Loucy (cell line): Measurements from ENCODE around the gene APOBEC3F.
"Not testable (repeated sequence)": the region's sequence is repeated elsewhere in the genome, so short reads cannot be mapped to it uniquely, and the experiment has no call there.

Experiments
- H2AFZ ChIP-seq: fragments of 200-600 bp; sonication (generic); 2 replicates; pipeline ENCODE4 v1.6.0; 2016; ENCODE audit warnings: antibody characterized with exemption, mild to moderate bottlenecking, low read length, moderate library complexity
- H3F3A ChIP-seq: fragments of 200-600 bp; 2 replicates; pipeline ENCODE4 v1.6.0; 2016; ENCODE audit warnings: antibody characterized with exemption, low read depth, mild to moderate bottlenecking
- H3K27me3 ChIP-seq: fragments of 200-600 bp; sonication (generic); 2 replicates; pipeline ENCODE4 v1.6.1; 2014; ENCODE audit warnings: low read length, mild to moderate bottlenecking; ENCODE audit not compliant: insufficient read depth, poor library complexity, severe bottlenecking
- H3K36me3 ChIP-seq: fragments of 200-600 bp; sonication (generic); 2 replicates; pipeline ENCODE4 v1.6.1; 2016; ENCODE audit warnings: low read length; ENCODE audit not compliant: insufficient read depth
- H3K4me1 ChIP-seq: fragments of 200-600 bp; sonication (generic); 2 replicates; pipeline ENCODE4 v1.5.1; 2014; ENCODE audit warnings: low read length, mild to moderate bottlenecking; ENCODE audit not compliant: insufficient read depth, poor library complexity, severe bottlenecking
- H3K4me2 ChIP-seq: fragments of 200-600 bp; sonication (generic); 2 replicates; pipeline ENCODE4 v1.6.0; 2014; ENCODE audit warnings: antibody characterized with exemption, low read length, low read depth, mild to moderate bottlenecking; ENCODE audit not compliant: poor library complexity, severe bottlenecking
- H3K4me3 ChIP-seq: fragments of 200-600 bp; sonication (generic); 2 replicates; pipeline ENCODE4 v1.5.1; 2014; ENCODE audit warnings: low read length, mild to moderate bottlenecking, mixed read lengths; ENCODE audit not compliant: poor library complexity, severe bottlenecking
- H3K79me2 ChIP-seq: fragments of 200-600 bp; sonication (generic); 2 replicates; pipeline ENCODE4 v1.6.1; 2014; ENCODE audit warnings: low read length; ENCODE audit not compliant: insufficient read depth
- H3K9ac ChIP-seq: fragments of 200-600 bp; sonication (generic); 2 replicates; pipeline ENCODE4 v1.6.0; 2014; ENCODE audit warnings: mild to moderate bottlenecking, low read depth, low read length, moderate library complexity; ENCODE audit not compliant: poor library complexity, severe bottlenecking
- H3K9me2 ChIP-seq: fragments of 200-600 bp; sonication (generic); replicated peaks from 2 replicates; pipeline ENCODE4 v1.6.1; 2016; ENCODE audit warnings: low read depth, low read length, mixed read lengths
- H3K9me3 ChIP-seq: fragments of 200-600 bp; sonication (generic); 2 replicates; pipeline ENCODE4 v1.6.1; 2014; ENCODE audit warnings: mild to moderate bottlenecking, antibody characterized with exemption, low read length, low read depth; ENCODE audit not compliant: insufficient read depth
- H4K20me1 ChIP-seq: fragments of 200-600 bp; sonication (generic); 2 replicates; pipeline ENCODE4 v1.6.0; 2014; ENCODE audit warnings: antibody characterized with exemption, low read length, mild to moderate bottlenecking; ENCODE audit not compliant: insufficient read depth, poor library complexity, severe bottlenecking
- EZH2phosphoT487 ChIP-seq: fragments of 200-600 bp; IDR thresholded peaks from 2 replicates; pipeline ENCODE4 v1.6.1; 2018; ENCODE audit warnings: antibody characterized with exemption, mild to moderate bottlenecking, moderate library complexity, borderline replicate concordance
- TF ChIP-seq, protein P1 (sequence below): fragments of 200-600 bp; sonication (generic); conservative IDR thresholded peaks from 2 replicates; pipeline ENCODE4 v1.5.1; 2014; ENCODE audit warnings: mild to moderate bottlenecking, antibody characterized with exemption, low read length

APOBEC3F gene

DNA sequence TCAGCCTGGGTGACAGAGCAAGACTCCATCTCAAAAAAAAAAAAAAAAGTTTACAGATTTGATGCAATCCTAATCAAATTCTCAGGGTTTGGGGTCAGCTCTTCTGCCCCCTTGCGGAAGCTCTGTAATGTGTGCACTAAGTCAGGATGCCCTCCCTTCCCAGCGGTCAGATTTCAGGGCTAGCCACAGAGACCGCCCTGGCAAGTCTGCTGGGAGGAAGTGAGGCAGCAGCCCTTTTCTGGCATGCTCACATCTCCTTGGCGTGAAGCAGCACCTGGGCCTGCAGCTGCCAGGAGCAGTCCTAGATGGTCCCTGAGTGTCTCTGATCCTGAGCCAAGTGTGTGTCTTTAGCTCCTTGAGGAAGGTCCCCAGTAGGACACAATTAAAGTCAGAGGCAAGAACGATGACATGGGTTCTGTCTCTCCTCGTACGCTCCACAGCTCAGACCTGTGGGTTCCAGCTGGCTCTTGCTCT lies 37.5 kb upstream of the APOBEC3F start:
- Histone ChIP-seq H3K36me3 (no peaks in the 10 kb centered on the region), H3K9me2 (no peaks in the 10 kb centered on the region), H3K27me3 (no peaks in the 10 kb centered on the region), H3K4me2 (peak overlapping the region; percentile 10), H2AFZ (peak overlapping the region; percentile 44; the same call in 1 of the 2 replicates), H3F3A (no peaks in the 10 kb centered on the region), H3K9ac (no peak overlapping the region), H3K4me3 (no peak overlapping the region), H3K4me1 (peaks cover 4% of the 10 kb centered on the region), H3K9me3 (no peaks in the 10 kb centered on the region), H3K79me2 (no peaks in the 10 kb centered on the region), H4K20me1 (no peaks in the 10 kb centered on the region)
- TF ChIP-seq, protein P1, sequence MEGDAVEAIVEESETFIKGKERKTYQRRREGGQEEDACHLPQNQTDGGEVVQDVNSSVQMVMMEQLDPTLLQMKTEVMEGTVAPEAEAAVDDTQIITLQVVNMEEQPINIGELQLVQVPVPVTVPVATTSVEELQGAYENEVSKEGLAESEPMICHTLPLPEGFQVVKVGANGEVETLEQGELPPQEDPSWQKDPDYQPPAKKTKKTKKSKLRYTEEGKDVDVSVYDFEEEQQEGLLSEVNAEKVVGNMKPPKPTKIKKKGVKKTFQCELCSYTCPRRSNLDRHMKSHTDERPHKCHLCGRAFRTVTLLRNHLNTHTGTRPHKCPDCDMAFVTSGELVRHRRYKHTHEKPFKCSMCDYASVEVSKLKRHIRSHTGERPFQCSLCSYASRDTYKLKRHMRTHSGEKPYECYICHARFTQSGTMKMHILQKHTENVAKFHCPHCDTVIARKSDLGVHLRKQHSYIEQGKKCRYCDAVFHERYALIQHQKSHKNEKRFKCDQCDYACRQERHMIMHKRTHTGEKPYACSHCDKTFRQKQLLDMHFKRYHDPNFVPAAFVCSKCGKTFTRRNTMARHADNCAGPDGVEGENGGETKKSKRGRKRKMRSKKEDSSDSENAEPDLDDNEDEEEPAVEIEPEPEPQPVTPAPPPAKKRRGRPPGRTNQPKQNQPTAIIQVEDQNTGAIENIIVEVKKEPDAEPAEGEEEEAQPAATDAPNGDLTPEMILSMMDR, result peak; percentile 77
- no peak for TF ChIP-seq EZH2phosphoT487

DNA sequence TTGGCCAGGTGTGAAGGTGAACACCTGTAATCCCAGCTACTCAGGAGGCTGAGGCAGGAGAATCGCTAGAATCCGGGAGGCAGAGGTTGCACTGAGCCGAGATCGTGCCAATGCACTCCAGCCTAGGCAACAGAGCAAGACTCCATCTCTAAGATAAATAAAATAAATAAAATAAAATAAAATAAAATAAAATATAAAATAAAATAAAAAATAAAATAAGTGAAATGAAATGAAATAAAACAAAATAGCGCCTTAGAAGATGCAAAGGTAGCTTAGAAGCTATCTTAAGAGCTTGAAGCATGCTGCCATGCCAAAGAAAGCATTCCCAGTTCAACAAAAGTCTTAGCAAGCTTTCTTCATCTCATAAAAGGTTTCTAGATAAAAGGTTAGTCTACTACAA lies 33.5 kb upstream of the APOBEC3F start:
- TF ChIP-seq EZH2phosphoT487, result no peak
- TF ChIP-seq, protein P1, result no peak
- no peaks in the 10 kb centered on the region for H4K20me1 ChIP-seq
- no peak overlapping the region for H3K9ac ChIP-seq
- H3F3A ChIP-seq, result no peaks in the 10 kb centered on the region
- no peaks in the 10 kb centered on the region for H3K27me3 ChIP-seq
- no peaks in the 10 kb centered on the region for H3K36me3 ChIP-seq
- no peaks in the 10 kb centered on the region for H3K79me2 ChIP-seq
- H3K4me3 ChIP-seq, result no peak overlapping the region
- no peak overlapping the region for H2AFZ ChIP-seq
- no peaks in the 10 kb centered on the region for H3K9me2 ChIP-seq
- no peak overlapping the region for H3K4me2 ChIP-seq
- no peaks in the 10 kb centered on the region for H3K9me3 ChIP-seq
- H3K4me1 ChIP-seq, result peaks cover 11% of the 10 kb centered on the region

DNA sequence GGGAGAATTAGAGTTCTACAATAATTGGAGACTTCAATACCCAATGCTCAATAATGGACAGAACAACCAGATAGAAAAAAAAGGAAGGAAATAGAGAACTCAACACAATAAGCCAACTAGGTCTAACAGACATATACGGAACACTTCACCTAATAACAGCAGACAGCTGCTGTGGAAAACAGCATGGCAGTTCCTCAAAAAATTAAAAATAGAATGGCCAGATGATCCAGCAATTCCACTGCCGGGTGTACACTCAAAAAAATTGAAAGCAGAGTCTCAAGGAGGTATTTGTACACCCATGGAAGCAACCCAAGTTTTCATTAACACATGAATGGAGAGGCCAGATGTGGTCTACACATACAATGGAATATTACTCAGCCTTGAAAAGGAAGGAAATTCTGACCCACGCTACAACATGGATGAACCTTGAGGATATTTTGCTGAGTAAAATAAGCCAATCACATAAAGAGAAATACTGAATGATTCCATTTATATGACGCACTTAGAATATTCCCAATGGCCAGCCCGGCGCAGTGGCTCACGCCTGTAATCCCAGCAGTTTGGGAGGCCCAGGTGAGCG lies 32.3 kb upstream of the APOBEC3F start:
- H3K4me2 ChIP-seq, H3F3A ChIP-seq, H3K9me3 ChIP-seq, H3K79me2 ChIP-seq, H4K20me1 ChIP-seq, H3K9ac ChIP-seq, H3K4me3 ChIP-seq, H2AFZ ChIP-seq, H3K9me2 ChIP-seq, H3K27me3 ChIP-seq, H3K36me3 ChIP-seq: not testable (repeated sequence)
- peaks cover 20% of the 10 kb centered on the region for H3K4me1 ChIP-seq

DNA sequence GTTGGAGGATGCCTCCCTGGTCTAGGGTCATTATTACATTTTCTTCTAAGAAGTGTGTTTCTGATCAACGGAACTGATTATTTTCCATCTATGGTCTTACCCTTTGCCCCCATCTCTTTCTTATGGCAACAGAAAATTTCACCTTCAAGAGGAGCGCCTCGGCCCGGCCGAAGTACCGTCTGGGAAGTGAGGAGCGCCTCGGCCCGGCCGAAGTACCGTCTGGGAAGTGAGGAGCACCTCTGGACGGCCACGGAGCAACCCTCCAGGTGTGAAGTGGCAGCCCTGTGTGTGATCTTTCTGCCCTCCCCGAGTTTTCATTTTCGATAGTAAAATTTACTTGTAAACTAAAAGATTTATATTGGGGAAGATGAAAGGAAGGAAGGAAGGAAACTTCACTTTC lies 29.7 kb upstream of the APOBEC3F start:
- Histone ChIP-seq H3F3A (no peaks in the 10 kb centered on the region), H2AFZ (peak overlapping the region; percentile 36; the same call in 1 of the 2 replicates), H3K4me2 (no peak overlapping the region), H3K36me3 (no peaks in the 10 kb centered on the region), H3K9me2 (no peaks in the 10 kb centered on the region), H3K4me3 (no peak overlapping the region), H3K9ac (peak overlapping the region; percentile 36), H3K9me3 (no peaks in the 10 kb centered on the region), H3K79me2 (peaks cover 16% of the 10 kb centered on the region), H3K4me1 (peaks cover 29% of the 10 kb centered on the region), H3K27me3 (no peaks in the 10 kb centered on the region), H4K20me1 (no peaks in the 10 kb centered on the region)
- no peak for TF ChIP-seq EZH2phosphoT487
